Coronary artery (tissue), 2 donors: Measurements from ENCODE around the gene FMN1.

Experiments used
- DNase-seq: peaks from one replicate; pipeline ENCODE4 v3.0.0-alpha.2; 2017; ENCODE audit warnings: low spot score
- H3K27ac ChIP-seq, 2 donors: fragments of 200-600 bp; sonication (generic); one replicate each; pipeline ENCODE4 v1.5.1; 2016 to 2019
- H3K4me3 ChIP-seq: fragments of 200-600 bp; sonication (generic); 2 replicates; pipeline ENCODE4 v1.5.1; 2016; ENCODE audit warnings: mild to moderate bottlenecking, moderate library complexity
- TF ChIP-seq, protein P1 (sequence below): fragments of 200-600 bp; sonication (generic); IDR thresholded peaks from one replicate; pipeline ENCODE4 v1.5.1; 2019; ENCODE audit warnings: antibody characterized with exemption

The FMN1 gene

DNA sequence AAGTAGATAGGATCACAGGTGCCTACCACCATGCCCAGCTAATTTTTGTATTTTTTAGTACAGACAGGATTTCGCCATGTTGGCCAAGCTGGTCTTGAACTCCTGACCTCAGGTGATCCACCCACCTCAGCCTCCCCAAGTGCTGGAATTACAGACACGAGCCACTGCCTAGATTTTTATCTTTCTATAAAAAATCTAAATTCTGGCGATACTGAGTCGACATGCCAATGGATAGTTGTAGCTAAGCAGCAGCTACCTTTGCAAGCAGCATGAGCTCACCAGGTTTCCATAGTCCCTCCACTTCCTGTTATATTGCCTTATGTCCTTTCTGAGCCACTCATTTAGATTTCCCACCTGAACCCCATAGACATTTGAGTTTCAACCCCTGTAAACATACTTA, 13.1 kb upstream of the FMN1 start:
- no peak overlapping the region for H3K27ac ChIP-seq
- DNase-seq: no peak
- no peak overlapping the region for H3K4me3 ChIP-seq
- TF ChIP-seq, protein P1, sequence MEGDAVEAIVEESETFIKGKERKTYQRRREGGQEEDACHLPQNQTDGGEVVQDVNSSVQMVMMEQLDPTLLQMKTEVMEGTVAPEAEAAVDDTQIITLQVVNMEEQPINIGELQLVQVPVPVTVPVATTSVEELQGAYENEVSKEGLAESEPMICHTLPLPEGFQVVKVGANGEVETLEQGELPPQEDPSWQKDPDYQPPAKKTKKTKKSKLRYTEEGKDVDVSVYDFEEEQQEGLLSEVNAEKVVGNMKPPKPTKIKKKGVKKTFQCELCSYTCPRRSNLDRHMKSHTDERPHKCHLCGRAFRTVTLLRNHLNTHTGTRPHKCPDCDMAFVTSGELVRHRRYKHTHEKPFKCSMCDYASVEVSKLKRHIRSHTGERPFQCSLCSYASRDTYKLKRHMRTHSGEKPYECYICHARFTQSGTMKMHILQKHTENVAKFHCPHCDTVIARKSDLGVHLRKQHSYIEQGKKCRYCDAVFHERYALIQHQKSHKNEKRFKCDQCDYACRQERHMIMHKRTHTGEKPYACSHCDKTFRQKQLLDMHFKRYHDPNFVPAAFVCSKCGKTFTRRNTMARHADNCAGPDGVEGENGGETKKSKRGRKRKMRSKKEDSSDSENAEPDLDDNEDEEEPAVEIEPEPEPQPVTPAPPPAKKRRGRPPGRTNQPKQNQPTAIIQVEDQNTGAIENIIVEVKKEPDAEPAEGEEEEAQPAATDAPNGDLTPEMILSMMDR: no peak

DNA sequence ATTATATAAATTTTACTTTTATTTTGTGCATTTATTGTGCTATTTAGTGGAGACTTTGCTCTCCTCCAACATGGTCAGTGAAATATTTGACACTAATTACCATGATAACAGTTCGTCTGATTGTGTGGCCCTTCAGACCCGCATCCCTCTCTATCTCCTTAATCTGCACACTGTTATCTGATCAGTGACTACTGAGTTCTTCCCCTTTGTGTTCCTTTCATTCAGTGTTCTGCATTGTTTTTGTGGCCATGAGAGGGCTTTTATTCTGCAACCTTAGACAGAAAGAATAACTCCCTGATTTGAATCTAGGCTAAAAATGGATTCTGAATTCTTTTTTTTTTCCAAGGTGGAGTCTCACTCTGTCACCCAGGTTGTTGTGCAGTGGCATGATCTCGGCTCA, 11.9 kb upstream of the FMN1 start:
- no peak for DNase-seq
- no peak overlapping the region for H3K27ac ChIP-seq
- TF ChIP-seq, protein P1: no peak

DNA sequence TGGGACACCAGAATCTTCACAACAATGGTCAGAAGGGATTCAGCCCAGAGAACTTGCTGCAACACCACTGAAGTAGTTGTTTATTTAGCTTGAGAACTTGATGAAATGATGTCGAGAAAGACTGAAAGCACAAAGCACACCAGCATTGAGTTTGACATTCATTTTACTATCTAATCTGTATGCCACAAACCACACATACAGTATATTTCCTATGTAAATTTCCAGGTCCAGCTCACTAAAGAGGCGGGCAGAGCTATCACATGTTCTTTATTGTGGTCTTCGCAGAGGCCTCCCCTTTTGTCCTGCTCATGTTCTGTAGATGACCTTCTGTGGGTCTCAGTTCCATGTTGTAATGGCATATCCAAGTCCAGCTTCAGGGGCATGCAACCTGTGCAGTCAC, 10.4 kb upstream of the FMN1 start:
- no peak overlapping the region for H3K27ac ChIP-seq
- DNase-seq: no peak
- H3K4me3 ChIP-seq: no peak overlapping the region
- TF ChIP-seq, protein P1: no peak

More for the DNA sequence above, 11.9 kb upstream of the FMN1 start:
- no peak overlapping the region for H3K4me3 ChIP-seq

DNA sequence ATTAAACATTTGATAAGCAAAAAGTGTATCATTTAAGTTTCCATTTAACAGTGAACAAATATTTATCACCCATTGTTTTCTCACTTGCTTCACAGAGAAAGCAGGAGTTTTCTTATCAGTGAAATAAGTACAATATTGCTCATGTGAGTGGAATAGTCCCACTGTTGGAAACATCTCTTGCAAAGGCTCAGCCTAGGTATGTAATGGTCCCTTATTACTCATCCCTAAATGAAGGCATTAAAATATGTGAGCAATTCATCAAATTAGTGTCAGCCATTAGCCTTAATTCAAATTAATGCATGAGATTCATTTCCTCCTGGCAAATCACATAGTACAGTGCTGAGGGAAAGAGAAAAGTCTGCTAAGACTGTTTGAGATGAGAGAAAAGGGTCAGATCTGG, 9.6 kb upstream of the FMN1 start:
- Histone ChIP-seq H3K27ac (no peak overlapping the region), H3K4me3 (no peak overlapping the region)
- TF ChIP-seq, protein P1: no peak
- DNase-seq: no peak

DNA sequence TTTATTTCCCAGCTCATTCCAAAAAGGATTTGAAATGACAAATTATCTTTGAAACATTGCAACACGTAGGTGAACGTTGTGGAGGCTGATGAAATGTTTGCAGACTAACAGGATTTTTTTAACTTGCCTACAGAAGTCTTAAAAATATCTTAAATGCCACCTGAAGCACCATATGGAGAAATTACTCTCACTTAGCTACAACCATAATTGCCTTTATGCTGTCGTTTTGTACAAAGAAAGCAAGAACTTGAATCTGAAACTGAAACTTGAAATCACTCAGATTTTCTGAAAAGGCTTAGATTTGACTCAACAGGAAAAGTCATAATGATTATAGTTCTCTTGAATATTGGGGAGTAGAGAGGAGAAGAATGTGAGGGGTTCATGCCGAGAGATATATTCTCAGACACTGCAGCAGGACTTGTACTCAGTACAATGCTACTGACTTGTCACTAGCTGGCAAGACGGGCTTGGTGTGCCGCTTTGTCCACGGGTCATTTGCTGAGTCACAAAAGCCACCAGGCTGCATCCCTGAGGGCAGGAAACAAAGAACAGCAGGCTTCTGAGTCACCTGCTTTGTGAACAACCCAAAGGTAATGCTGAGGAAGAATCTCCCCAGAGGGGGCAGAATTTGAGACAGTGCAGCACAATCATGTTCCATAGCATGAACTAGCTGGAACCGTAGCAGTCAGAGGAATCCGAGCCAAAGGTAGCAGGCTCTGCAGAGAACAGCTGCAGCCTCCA, 7.1 kb upstream of the FMN1 start:
- no peak for DNase-seq
- Histone ChIP-seq H3K27ac (no peak overlapping the region), H3K4me3 (peak overlapping the region; percentile 62)
- TF ChIP-seq, protein P1: no peak

DNA sequence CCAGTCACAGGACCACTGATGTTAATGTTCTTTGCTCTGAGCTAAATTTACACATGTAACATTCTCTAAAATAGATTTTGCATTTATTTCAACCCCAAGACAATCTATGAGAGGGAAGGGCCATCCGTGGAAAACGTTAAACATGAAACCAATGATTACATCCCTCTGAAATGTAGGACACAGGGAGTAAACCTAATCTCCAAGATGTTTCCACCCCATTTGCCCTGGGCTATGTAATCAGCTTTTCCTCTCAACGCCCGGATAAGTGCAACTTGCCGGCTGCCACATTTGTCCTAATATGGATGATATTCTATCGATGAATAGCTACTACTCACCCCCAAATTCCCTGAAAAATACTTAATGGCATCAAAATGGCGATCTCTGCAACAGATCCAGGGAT, 6.4 kb upstream of the FMN1 start:
- no peak overlapping the region for H3K4me3 ChIP-seq
- H3K27ac ChIP-seq: no peak overlapping the region
- TF ChIP-seq, protein P1: no peak
- DNase-seq: no peak

DNA sequence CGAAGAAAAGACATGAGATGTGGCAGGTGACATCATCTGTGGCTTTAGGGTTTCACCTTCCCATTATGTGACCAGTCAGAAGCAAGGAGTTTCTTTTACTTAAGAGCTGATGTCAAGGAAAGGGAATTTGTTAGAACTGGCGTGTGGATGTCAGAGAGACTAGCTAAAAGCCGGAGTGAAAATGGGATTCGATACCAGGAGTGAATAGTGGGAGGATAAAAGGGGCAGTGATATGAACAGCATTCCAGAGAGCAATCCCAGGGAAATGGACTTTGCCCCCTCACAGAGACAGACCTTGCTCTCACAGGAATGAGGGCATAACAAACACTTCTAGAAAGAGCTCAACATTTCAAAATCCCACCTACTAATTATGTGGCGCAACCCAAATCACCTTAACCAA, 5.9 kb upstream of the FMN1 start:
- TF ChIP-seq, protein P1: no peak
- no peak overlapping the region for H3K4me3 ChIP-seq
- H3K27ac ChIP-seq: no peak overlapping the region
- DNase-seq: no peak
